ENCODE data around the gene PLCB4.

GRCh38 chr20:9172851-9173250 is 104.0 kb downstream of the PLCB4 start:
- TF ChIP-seq POLR2AphosphoS5 (IDR thresholded peaks at IDR 0.05; ENCODE audit: insufficient read depth in 1 of 2, low read depth in 1 of 2) (no peak), CTCF (IDR thresholded peaks at IDR 0.05) (no peak)

All from vagina (tissue), 2 donors.